GM18858 (cell line): Measurements from ENCODE around the gene LCN6.
"Not testable (repeated sequence)": the region's sequence is repeated elsewhere in the genome, so short reads cannot be mapped to it uniquely, and the experiment has no call there.

ENCODE experiments used
- ATAC-seq: cut with Tn5 transposase; IDR thresholded peaks from one replicate; pipeline ENCODE4 v1.9.1; 2021; ENCODE audit not compliant: unreplicated experiment

LCN6 gene, protein sequence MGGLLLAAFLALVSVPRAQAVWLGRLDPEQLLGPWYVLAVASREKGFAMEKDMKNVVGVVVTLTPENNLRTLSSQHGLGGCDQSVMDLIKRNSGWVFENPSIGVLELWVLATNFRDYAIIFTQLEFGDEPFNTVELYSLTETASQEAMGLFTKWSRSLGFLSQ

DNA sequence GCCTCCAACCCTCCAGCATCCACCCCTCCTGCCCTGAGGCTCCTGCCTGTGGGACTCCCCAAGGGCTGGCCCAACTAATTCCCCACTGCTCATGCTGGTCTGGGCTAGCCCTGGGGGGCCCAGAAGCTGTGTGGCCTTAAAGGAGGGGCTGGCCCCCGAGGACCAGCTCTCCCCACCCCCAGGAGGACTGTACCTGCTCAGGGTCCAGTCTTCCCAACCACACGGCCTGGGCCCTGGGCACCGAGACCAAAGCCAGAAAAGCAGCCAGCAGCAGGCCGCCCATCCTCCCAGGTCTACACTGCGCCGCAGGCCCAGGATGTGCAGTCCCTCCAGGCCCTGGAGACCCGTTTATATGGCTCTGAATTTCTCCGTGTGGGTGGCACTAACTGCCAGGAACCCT, at the start of gene LCN6:
TSS of gene LCN6 (minus strand) at position 325 of the 400 bp plus-strand sequence. CDS start at position 283, 42 bp downstream.
- no peak for ATAC-seq

DNA sequence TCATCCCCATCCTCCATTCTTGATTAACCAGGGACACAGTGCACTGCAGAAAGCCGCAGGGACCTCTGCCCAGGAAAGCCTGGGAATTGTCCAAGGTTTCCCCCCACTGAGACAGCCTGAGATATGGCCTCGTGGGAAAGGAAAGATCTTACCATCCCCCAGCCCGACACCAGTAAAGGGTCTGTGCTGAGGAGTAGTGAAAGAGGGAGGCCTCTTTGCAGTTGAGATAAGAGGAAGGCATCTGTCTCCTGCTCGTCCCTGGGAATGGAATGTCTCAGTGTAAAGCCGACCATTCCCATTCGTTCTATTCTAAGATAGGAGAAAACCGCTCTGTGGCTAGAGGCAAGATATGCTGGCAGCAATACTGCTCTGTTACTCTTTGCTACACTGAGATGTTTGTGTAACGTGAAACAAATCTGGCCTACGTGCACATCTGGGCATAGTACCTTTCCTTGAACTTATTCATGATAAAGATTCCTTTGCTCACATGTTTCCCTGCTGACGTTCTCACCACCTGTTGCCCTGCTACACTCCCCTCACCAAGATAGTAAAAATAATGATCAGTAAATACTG, 48.5 kb upstream of the LCN6 start:
- ATAC-seq: not testable (repeated sequence)

DNA sequence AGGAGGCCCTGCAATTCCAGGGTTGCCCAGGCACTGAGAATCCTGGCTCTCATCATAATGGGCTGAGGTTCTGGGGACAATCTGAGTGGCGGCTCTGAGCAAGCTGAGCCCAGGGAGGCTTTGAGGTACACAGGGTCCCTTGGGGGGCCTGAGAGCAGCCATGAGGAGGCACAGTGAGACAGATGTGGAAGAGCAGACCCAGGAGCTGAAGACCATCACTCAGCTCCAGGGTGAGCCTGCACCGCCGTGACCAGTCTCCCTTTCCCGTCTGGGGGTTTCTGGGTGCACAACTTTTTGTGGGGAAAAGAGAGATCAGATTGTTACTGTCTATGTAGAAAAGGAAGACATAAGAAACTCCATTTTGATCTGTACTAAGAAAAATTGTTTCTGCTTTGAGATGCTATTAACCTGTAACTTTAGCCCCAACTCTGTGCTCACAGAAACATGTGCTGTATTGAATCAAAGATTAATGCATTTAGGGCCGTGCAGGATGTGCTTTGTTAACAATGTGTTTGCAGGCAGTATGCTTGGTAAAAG, 48.0 kb upstream of the LCN6 start, which contains the start of gene CCDC183:
TSS of gene CCDC183 (plus strand) at position 101 of the 537 bp plus-strand sequence. CDS start at position 161, 60 bp downstream.
- no peak for ATAC-seq

DNA sequence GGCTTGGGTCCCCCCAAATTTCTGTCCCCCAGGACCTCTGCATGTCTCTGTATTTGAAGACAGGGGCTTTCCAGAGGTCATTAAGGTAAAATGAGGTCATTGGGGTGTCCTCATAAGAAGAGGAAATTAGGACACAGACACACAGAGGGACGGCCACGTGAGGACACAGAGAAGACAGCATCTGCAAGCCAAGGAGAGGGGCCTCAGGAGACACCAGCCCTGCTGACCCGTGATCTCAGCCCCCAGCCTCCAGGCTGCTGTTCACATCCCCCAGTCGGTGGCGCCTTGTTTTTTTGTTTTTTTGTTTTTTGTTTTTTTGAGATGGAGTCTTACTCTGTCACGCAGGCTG, 46.6 kb upstream of the LCN6 start:
- no peak for ATAC-seq

DNA sequence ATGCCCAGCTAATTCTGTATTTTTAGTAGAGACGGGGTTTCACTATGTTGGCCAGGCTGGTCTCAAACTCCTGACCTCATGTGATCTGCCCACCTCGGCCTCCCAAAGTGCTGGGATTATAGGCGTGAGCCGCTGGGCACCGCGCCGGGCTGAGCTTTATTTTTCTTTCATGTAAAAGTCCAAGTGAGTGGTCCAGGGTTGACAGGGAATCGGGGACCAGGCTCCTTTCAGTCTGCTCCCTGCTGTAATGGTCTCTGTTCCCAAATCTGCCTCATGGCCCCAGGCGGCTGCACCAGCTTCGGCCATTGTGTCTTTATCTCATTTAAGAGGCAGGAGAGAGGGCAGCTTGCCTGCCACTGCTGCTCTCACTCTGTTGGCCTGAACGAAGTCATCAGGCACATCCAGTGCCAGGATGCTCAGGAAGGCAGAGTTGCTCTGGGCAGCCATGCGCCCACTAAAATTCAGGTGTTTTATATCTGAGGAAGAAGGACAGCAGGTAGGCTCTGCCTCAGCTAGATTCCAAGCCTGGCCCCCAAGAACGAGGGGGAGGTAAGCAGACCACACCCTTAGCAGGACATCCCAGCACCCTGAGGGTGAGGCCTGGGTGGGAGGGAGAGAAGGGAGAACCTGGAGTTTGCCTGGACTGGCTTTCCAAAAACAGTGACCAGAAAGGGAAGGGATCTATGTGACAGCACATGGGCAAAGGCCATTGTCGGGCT, 46.1 kb upstream of the LCN6 start:
- ATAC-seq: no peak

DNA sequence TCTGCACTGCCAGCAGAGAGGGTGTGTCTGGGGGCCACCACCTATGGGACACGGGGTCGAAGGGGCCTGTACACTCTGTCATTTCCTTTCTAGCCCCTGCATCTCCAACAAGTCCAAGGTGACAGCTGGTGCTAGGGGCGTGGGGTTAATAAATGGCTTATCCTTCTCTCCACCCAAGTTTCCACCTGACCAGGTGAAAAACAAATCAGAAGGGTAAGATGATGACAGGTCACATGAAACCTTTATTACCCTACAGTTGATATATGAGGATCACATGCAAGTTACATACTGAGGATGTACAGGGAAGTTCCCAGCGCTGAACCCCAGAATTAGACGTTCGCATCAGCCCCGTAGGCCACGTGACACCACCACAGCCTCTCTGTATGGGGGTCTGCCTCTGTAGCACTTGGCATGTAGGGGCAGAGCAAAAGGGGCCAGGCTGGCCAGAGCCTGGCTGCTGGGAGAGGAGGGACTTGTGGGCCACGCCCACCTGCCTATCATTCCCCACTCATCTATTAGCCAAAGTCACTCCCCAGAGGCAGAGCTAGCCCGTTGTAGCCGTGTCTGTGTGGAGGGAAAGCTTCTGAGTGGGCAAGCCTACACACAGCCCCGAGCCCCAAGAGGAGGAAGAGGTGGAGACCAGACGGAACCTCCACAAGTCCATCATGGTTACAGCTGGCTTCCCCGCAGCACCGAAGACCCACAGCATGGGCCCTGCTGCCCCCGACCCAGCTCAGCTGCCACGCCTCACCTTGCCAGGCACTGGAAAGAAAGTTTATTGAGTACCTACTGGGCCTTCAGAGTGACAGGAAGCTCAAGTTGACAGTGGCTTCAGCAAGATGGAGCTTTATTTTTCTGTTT, 45.0 kb upstream of the LCN6 start:
- ATAC-seq: no peak

DNA sequence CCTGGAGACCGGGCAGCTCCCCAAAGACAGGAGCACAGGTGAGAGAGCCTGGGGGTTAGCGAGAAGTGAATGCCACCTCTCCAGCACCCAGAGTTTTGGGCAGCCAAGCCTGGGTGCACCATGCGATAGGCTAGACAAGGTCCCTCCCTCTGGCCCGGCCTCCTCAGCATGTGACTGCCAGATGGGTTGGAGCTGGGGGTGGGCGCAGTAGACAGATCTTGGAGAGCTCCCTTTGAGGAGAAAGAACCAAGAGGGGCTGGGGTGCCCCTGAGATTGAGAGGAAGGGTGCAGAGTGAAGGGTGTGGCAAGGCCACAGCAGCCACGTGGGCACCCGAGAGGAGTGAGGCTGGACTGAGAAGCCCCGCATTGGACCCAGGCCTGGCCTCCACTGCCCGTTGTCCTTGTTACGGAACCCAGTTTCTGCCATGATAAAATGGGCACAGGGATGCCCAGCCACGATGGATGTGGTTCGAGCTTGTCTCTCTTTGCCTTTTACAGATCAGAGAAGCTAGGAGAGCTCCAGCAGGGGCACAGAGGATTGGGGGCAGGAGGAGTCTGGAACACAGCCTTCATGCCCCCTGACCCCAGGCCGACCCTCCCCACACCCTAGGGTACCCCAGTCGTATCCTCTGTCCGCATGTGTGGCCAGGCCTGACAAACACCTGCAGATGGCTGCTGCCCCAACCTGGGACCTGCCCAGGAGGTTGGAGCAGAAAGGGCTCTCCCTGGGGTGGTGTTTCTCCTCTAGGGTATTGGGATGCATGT, 44.2 kb upstream of the LCN6 start:
- no peak for ATAC-seq

DNA sequence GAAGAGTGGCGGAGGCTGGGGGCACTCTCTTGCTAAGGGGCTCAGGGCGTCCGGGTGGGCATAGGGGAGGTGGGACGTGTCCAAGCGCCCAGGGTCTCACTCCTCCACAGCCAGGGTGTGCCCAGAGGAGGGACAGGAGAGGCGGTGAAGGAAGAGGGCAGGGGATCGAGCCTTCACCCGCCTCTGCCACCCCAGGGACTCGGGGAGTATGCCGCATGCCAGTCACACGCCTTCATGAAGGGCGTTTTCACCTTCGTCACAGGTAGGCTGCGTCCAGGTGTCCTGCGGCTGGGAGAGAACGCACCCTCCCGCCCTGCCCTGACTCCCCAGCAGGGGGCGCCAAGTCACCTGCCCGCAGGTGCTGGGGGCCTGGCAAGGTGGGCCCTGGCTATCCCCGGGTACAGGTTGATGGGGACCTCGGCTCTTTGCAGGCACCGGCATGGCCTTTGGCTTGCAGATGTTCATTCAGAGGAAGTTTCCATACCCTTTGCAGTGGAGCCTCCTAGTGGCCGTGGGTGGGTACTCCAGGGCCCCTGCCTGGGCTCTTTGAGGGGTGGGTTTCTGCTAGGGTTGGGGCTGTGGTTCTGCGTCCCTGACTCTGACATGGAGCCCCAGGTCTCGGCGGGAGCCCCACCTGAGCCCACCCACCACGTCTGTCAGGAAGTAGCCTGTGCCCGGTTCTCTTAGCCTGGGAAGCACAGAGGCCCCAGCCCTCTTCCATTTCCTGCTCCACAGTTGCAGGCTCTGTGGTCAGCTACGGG, 43.4 kb upstream of the LCN6 start:
- ATAC-seq: no peak

DNA sequence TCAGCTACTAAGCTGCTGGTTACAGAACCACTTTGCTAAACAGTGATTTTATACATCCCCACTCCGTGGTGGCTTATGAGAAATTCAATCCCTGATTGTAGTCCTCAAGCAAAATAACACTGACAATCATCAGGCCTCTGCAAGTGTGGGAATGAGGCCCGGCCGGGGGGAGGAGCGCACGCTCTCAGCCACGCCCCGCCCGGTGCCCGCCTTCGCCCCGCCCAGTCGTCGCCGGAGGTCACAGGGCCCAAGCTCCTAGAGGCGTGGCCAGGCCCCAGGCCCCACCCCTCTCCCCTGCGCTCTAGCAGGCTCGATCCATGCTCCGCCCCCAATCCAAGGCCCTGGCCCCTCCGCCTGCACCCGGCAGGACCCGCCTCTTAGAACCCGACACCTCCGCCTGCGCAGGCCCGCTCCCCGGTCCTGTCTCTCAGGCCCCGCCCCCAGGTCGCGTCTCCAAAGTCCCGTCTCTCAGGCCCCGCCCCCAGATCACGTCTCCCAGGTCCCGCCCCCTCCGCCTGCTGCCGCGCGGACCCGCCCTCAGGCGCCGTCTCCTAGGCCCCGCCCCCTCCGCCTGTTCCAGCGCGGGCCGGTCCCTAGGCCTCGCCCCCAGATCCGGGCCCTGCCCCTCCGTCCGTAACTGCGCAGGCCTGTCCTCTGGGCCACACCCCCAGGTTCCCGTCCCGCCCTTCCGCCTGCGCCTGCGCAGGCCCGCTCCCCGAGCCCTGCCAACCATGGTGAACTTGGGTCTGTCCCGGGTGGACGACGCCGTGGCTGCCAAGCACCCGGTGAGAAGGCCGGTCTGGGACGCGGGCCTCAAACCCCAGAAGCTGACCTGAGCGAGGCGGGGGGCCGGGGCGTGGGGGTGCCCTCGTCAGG, 42.6 kb upstream of the LCN6 start, which contains the start of gene TMEM141:
TSS of gene TMEM141 (plus strand) at position 705 of the 876 bp plus-strand sequence. CDS start at position 732, 27 bp downstream.
- peak; percentile 57 for ATAC-seq

DNA sequence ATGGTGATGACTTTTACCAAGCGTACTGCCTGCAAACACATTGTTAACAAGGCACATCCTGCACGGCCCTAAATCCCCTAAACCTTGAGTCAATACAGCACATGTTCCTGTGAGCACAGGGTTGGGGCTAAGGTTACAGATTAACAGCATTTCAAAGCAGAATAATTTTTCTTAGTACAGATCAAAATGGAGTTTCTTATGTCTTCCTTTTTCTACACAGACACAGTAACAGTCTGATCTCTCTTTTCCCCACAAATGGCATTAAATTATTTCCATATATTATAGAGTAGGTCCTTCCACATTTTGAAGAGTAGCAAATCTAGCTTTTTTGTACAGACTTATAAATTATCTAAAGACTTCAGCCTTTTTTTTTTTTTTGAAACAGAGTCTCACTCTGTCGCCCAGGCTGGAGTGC, 41.2 kb upstream of the LCN6 start:
- ATAC-seq: no peak

DNA sequence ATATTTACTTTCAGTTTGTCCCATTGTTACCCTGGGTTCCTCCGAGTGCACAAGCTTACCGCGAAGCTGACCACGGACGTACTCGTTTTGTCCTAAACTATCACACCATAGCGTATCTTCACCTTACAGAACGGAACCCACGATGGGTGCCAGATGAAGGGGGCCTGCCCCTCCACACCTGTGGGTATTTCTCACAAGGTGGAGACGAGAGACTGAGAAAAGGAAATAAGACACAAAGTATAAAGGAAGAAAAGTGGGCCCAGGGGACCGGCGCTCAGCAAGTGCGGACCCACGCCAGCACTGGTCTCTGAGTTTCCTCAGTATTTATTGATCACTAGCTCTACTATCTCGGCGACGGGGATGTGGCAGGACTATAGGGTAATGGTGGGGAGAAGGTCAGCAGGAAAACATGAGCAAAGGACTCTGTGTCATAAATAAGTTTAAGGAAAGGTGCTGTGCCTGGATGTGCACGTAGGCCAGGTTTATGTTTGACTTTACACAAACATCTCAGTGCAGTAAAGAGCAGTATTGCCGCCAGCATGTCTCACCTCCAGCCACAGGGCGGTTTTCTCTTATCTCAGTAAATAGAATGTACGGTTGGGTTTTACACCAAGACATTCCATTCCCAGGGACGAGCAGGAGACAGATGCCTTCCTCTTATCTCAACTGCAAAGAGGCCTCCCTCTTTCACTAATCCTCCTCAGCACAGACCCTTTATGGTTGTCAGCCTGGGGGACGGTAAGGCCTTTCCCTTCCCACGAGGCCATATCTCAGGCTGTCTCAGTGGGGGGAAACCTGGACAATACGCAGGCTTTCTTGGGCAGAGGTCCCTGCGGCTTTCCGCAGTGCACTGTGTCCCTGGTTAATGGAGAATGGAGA, 40.6 kb upstream of the LCN6 start:
- ATAC-seq: not testable (repeated sequence)

DNA sequence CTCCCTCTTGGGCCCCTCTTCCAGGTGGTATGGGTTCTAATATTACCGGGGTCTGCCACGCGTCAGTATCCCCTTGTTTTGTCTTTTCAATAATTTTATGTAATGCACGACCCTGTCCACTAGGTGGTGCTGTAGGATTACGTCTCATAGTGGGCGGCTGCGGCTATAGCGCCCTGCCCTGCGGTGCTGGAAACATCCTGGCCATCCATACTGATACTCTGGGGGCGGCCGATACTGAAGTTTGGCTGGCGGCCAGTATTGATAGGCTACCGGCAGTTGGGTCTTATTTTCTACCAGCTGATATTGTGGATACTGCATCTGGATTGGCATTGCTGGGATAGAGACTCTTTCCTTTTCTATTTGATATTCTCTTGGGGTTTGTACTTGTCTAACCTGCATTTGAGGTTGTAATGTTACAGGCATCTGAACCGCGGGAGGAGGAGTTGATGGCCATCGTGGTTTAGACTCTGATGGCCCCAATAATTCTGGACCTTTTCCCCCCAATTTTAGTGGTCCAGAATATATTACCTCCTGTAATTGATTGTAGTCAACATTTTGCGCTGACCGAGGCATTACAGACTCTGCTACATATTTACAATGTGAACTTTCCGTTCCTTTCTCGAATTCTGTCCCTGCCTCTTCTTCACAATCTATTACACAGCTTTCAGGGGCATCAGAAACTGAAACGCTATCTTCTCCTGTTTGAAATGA, 39.5 kb upstream of the LCN6 start:
- ATAC-seq: no peak

DNA sequence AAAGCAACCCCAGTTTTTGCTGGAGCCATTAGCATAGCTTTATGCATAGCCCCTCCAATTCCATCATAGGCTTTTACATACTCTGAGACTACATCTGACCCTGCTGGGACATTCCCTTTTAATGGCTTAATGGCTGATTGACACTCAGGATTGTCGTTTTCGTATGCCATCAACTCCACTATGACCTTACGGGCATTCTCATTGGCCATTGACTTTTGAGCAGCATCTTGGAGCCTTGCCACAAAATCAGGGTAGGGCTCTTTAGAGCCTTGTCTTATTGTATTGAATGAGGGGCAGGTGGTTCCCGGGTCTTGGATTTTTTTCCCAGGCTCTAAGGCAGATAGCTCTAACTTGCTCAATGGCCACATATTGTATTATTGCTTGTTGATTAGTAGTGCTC, 38.7 kb upstream of the LCN6 start:
- not testable (repeated sequence) for ATAC-seq

DNA sequence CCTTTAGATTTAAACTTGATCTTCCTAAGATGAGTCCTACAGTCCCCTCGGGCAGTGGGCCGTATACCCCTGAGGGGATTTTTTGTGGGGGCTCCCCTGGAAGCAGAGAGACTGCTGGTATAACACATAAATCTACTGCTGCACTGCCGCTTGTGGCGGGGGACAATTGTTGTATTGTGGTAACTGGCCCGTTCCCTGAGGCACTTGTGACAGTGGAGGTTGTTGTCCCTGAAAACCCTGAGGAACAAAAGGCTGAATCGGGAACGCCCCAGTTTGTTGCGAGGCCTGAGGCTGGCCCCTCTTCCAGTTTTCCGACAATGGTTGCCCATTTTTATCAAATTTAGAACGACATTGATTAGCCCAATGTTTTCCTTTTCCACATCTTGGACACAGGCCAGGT, 38.1 kb upstream of the LCN6 start:
- no peak for ATAC-seq

DNA sequence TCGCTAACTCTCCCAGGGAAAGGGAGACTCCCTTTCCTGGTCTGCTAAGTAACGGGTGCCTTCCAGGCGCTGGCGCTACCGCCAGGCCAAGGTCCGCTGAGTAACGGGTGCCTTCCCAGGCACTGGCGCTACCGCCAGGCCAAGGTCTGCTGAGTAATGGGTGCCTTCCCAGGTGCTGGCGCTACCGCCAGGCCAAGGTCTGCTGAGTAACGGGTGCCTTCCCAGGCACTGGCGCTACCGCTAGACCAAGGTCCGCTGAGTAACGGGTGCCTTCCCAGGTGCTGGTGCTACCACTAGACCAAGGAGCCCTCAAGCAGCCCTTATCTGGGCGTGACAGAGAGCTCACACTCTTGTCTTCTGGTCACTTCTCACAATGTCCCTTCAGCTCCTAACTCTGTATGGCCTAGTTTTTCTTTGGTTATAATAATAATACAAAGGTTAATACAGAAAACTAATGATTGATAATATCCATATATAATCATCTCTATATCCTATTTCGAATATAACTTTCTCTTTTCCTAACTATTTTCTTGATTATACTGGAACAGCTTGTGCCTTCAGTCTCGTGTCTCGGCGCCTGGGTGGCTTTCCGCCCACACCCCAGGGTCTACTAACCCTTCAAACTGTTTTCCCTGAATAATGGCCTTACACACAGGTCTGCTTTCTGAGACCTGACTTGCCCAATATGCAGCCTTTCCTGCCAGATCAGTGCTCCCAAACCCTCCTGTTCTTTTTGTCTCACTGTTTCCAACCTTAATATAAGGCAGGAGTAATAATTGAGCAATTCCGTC, 37.4 kb upstream of the LCN6 start:
- not testable (repeated sequence) for ATAC-seq

DNA sequence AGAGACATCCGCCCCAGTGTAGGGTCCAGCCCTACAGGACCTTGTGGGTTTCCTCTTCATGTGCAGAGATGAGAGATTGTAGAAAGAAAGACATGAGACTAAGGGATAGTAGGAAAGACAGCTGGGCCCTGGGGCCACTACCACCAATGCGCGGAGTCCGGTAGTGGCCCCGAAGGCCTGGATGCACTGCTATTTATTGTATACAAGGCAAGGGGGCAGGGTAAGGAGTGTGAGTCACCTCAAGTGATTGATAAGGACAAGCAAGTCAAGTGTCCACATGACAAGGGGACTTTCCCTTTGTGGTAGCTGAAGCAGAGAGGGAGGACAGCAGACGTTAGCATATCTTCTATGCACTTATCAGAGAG, 36.7 kb upstream of the LCN6 start:
- no peak for ATAC-seq
